GM21528 (cell line): ENCODE results near the gene AKAP5.

Source experiments
- ATAC-seq: cut with Tn5 transposase; IDR thresholded peaks from one replicate; pipeline ENCODE4 v1.9.1; 2021; ENCODE audit warnings: mild to moderate bottlenecking, moderate library complexity; ENCODE audit not compliant: unreplicated experiment, low FRiP score

AKAP5 gene, protein sequence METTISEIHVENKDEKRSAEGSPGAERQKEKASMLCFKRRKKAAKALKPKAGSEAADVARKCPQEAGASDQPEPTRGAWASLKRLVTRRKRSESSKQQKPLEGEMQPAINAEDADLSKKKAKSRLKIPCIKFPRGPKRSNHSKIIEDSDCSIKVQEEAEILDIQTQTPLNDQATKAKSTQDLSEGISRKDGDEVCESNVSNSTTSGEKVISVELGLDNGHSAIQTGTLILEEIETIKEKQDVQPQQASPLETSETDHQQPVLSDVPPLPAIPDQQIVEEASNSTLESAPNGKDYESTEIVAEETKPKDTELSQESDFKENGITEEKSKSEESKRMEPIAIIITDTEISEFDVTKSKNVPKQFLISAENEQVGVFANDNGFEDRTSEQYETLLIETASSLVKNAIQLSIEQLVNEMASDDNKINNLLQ

GRCh38 chr14:64465191-64465822 lies at the start of gene AKAP5:
Gene AKAP5 (plus strand): TSS chr14:64465499. CDS start chr14:64468395, 2,896 bp downstream.
- peak; percentile 70 for ATAC-seq

DNA sequence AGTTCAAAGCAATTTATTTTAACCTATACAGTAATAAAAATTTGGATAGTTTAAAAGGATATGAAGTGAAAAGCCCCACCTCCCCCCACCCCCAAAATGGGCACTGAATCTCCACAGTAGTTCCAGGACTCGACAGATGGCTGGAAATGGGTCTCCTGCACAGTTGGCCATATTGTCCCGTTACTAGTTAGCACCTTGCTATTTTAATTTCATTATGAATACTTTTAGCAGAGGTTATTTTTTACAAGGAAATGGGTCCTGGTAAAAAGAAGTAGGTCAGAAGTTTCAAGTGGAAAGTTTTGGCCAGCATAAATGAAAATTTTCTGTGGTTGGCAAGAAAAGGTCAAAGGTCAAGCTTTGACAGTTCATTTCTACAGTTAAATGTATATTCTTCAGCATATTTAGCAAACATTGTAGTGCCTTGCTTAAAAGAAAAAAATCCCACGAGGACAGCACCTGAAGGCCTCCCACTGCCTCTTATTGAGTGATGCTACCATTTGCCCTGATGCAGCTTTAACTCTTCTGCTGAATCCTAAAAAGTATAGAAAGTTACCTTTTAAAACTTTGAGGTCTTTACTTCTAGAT lies 48.9 kb upstream of the AKAP5 start:
- no peak for ATAC-seq

GRCh38 chr14:64417055-64417770 lies 48.1 kb upstream of the AKAP5 start:
- ATAC-seq, result no peak

DNA sequence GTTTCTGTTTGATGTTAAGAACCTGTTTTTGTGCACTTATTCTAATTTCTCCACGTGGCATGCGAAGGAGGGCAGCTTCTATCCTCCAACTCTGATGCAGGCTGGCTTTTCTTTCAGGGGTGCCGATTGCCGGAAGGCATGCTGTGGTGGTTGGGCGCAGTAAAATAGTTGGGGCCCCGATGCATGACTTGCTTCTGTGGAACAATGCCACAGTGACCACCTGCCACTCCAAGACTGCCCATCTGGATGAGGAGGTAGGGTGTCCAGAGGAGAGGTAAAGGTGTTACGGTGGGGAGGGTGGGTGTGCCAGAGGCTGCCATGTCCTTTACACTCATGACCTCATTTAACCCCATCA lies 47.6 kb upstream of the AKAP5 start:
- no peak for ATAC-seq

DNA sequence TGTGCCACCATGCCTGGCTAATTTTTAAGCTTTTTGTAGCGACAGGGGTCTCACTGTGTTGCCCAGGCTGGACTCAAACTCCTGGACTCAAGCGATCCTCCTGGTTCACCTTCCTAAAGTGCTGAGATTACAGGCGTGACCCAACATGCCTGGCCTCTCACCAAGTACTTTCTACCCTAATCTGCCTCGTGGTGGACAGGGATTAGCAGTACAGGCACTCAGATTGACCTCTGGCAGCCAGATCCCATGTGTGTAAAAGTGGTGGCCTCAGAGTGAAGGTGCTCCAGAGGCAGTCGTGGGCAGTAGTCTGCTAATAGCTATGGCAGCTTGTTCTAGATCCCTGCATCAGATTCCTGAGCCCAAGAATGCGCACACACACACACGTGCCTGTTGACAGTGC lies 46.3 kb upstream of the AKAP5 start:
- no peak for ATAC-seq

DNA sequence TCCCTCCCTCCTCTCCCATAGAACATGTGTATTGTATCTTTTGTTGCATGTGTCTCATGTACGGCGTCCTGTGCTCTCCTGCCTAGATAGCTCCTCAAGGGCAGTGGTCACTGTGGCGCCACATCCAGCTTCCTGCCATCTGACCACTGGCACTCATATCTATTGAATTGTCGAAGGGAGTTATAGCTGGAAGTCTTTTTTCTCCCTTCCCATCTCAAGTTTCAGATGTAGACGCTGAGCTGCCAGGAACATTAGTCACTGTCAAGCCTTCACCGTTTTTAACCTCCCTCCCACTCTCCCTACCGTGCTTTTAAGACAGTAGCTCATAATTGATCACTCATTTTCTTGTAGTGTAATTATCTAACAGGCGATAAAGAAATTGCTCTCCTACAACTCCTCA lies 44.1 kb upstream of the AKAP5 start:
- ATAC-seq, result no peak

DNA sequence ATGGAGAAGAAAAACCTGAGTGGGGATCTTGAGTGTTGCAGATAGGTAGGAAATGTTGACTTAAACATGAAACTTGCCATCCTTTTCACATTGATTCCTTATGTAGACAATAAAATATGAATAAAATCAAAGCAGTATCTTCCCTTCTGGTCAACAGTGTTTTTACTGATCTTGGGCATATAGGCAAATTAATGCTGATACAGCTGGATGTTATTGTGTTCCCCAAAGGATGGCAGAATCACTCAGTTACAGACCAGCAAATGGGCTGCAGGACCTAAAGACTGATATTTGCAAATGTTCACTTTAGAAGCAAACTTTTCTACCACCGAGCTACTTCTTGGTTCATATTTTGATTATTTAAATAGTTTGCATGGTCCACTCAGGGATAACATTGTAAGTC lies 43.3 kb upstream of the AKAP5 start:
- ATAC-seq, result no peak

GRCh38 chr14:64422756-64423155 lies 42.5 kb upstream of the AKAP5 start:
- ATAC-seq, result no peak

- ATAC-seq, result no peak
These were observed 41.3 kb upstream of the AKAP5 start for GRCh38 chr14:64423987-64424386.

GRCh38 chr14:64434528-64434927 lies 30.8 kb upstream of the AKAP5 start:
- no peak for ATAC-seq

DNA sequence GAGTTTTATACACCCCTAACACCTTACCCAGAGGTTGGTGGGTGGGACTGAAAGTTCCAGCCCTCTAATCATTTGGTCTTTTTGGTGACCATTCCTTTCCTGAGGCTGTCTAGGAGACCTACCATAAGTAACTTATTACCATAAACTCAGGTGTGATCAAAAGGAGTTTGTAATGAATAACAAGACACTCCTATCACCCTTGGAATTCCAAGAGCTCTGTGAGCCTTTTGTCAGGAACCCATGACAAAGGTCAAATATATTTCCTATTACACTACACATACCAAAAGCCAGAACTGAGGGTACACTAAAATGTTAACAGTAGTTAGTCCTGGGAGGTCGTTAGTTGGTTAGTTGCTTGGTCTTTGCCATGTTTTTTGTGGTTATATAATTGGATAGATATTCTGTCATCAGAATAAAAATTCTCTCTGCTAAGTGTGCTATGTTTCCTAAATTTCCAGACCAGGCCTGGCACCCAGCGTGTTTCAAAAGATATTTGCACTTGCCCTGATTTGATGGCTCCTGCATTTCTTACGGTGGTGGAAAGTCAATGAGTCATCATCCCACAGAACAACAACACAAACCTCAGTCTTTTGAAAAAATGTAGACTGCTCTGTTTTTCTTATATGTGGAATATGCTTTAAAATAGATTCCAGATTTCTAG lies 27.0 kb upstream of the AKAP5 start:
- ATAC-seq, result no peak

DNA sequence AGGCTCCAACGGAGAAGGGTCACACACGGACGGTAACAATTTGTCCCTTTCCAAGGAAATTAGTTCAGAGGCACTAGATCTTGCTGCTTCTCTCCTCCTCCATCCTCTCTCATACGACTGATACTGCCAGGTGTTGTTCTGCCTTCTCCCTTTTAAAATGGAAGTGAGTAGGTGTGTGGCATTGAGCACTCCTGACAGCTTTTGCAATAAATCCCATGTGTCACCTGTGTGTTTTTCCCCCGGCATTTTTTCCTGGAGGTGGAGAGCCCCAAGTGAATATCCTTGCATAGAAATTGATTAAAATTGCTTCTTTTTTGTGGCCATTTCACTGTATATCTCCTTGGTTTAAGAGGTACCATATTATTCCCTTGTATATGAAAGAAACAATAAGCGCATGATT lies 26.2 kb upstream of the AKAP5 start:
- ATAC-seq, result no peak

DNA sequence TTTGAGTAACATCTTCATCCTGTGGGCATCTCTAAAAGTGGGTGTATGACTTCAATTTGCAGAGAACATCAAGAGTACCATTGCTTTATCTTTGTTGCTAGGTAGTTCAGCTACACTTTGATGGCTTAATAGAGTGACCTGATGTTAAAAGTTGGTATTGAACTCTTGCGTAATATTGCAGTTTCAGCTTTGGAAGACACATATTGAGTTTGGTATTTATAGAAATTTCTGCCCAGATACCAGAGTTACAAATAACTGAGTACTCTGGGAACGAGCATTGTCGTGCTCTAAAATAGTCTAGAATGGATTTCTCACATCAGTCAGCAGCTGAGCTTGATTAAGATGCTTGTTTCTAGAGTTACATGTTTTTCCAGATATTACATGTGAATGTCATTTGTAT lies 24.8 kb upstream of the AKAP5 start:
- ATAC-seq, result no peak

GRCh38 chr14:64442300-64442988 lies 22.9 kb upstream of the AKAP5 start:
- ATAC-seq, result no peak

DNA sequence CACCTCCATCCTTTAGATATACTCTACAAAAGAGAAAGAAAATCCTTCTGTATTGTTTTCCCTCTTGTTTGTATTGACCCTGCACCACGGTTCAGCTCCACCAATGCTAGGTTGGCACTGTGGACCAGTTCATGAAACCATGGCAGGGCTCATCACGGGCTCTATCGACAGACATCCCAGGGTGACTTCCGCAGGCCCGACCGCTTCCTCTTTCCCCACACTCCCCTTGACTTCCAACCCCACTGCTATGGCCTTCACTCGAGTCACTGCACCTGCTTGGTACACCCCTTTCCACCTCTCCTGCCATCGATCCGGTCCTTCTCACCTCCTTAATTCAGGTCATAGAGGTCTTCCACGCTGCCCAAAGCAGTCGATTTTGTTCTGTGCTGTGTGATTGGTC lies 21.2 kb upstream of the AKAP5 start:
- ATAC-seq, result no peak

GRCh38 chr14:64444984-64445845 lies 20.1 kb upstream of the AKAP5 start:
- peak; percentile 88 for ATAC-seq

DNA sequence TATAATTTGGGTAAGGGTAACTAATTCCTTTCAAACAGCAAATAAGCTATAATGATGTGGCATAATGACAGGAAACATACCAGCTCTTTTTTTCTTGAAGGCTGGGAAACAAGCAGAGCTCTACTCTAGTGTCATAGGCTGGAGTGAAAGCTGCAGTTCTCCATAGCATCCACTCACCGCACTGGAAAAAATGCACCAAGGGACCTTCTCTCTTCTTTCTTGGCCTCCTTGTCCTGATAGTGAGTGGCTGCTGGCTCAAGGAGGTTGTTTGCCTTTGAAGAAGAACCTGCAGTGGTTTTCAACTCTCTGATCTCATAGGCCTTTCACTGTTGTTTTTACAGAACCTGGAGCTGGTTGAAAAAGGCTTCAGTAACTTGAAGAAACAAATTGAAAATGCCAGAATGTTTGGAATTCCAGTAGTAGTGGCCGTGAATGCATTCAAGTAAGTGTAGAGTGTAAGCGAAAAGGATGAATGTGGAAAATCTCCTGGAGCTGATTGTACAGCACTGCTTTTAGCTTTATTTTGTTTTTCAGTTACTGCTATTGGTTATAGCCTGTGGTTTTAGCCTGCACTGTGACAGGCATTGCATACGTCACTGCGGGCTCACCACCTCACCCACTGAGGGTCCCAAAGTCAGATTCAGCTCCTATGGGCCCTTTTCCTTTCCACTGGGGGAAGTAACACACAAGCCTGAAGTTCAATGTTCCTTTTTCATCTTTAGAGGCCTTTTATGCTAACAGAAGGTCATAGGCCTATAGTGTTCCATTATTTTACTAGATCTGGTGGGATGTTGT lies 17.2 kb upstream of the AKAP5 start:
- ATAC-seq, result no peak

GRCh38 chr14:64450255-64450654 lies 15.0 kb upstream of the AKAP5 start:
- no peak for ATAC-seq
